Breast epithelium (tissue), 3 donors: ENCODE data around the gene MAPRE3.

Source experiments
- POLR2A ChIP-seq: fragments of 450-650 bp; IDR thresholded peaks from one replicate; pipeline ENCODE4 v1.6.1; 2016; ENCODE audit warnings: antibody characterized with exemption, mild to moderate bottlenecking, moderate library complexity
- POLR2AphosphoS5 ChIP-seq, 3 donors: sonication (generic); formaldehyde crosslinking; IDR thresholded peaks; one replicate each; pipeline ENCODE4 v1.6.1; 2017; ENCODE audit warnings: antibody characterized with exemption in 3 of 3
- TF ChIP-seq, protein P1 (sequence below), 3 donors: fragments of 450-650 bp; IDR thresholded peaks; one replicate each; pipeline ENCODE4 v1.5.1; 2016 to 2017; ENCODE audit warnings: antibody characterized with exemption in 3 of 3, mild to moderate bottlenecking in 3 of 3, moderate library complexity in 3 of 3

DNA sequence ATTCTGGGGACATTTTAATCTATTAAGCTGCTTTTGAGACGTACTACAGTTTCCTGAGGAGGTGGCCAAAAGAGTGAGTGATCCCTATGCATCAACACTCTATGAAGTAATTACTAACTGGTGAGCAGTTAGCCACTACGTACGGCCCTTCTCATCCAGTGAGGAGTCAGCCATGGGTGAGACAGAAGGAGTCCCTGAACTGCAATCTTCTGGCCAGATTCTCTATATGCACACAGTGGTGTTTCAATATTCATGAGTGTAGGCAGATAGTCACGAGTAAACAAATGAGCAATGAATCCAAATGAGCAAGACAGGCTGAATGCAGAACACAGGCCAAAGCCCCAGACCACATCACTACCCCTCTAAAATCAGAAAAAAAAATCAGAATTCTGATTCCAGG, 32.6 kb downstream of the MAPRE3 start:
- TF ChIP-seq, protein P1, sequence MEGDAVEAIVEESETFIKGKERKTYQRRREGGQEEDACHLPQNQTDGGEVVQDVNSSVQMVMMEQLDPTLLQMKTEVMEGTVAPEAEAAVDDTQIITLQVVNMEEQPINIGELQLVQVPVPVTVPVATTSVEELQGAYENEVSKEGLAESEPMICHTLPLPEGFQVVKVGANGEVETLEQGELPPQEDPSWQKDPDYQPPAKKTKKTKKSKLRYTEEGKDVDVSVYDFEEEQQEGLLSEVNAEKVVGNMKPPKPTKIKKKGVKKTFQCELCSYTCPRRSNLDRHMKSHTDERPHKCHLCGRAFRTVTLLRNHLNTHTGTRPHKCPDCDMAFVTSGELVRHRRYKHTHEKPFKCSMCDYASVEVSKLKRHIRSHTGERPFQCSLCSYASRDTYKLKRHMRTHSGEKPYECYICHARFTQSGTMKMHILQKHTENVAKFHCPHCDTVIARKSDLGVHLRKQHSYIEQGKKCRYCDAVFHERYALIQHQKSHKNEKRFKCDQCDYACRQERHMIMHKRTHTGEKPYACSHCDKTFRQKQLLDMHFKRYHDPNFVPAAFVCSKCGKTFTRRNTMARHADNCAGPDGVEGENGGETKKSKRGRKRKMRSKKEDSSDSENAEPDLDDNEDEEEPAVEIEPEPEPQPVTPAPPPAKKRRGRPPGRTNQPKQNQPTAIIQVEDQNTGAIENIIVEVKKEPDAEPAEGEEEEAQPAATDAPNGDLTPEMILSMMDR (IDR thresholded peaks at IDR 0.05), result no peak
- no peak for TF ChIP-seq POLR2A
- no peak for TF ChIP-seq POLR2AphosphoS5 (IDR thresholded peaks at IDR 0.05)
